ENCODE measurements around the gene SPTBN5. TPM values are rescaled to one million over a fixed set of nuclear protein-coding genes. Genes with fewer than 3 reads are reported as not detected.

Gene SPTBN5
- total RNA-seq, 4 donors from 2014 or later = 0.27 to 4.1 (median 1.8) TPM; not detected in 1

DNA sequence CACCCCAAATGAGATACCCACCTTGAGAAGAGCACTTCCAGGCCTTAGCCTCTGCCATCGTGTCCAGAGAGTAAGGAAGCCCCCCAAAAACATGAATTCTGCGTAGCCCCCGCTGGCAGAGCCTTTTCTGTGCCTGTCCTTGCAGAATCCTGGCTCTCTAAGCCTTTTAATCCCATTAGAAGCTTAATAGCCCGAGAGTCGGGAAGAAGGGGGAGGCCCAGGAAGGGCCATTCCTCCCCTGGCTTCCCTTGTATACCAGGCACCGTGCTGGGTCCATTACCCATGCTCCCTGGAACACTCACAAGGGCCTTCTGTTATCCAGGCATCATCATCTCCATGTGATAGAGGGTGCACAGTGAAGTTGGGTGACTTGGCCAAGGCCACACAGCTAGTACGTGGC is 7.1 kb downstream of the SPTBN5 start:
- DNase-seq = no peak
- Histone ChIP-seq H3K9me3 (no peaks in the 10 kb centered on the region), H3K27ac (no peak overlapping the region), H3K4me1 (peaks cover 0 to 8% (median 7%) of the 10 kb centered on the region in 4 donors), H3K36me3 (no peaks in the 10 kb centered on the region), H3K4me3 (no peak overlapping the region), H3K27me3 (no peaks in the 10 kb centered on the region)
- TF ChIP-seq POLR2A (IDR thresholded peaks at IDR 0.05) = no peak
- no peak for TF ChIP-seq CTCF (IDR thresholded peaks at IDR 0.05)

DNA sequence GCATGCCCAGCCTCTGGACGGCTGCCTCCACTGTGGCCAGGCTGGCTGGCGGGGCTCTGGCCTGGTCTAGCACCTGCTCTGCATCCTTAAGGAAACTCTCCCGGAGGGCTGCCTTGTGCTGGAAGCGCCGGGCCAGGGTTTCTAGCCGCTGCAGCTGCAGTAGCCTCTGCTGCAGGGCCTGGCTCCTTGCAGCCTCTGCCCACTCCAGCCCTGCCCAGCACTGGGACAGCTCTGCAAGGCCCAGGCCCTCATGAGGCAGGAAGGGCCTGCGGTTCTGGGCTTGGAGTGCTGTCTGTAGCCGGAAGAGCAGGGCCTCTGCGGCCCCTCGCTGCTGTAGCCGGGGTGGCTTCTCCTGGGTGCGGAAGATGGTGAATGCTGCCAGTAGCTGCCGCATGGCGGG is 8.0 kb downstream of the SPTBN5 start:
- Histone ChIP-seq H3K4me1 (peaks cover 0 to 13% (median 7%) of the 10 kb centered on the region in 4 donors), H3K27me3 (peaks cover 0 to 5% of the 10 kb centered on the region in 2 donors), H3K9me3 (no peaks in the 10 kb centered on the region), H3K36me3 (no peaks in the 10 kb centered on the region), H3K27ac (no peak overlapping the region), H3K4me3 (no peak overlapping the region)
- no peak for DNase-seq
- no peak for TF ChIP-seq POLR2A (IDR thresholded peaks at IDR 0.05)
- no peak for TF ChIP-seq CTCF (IDR thresholded peaks at IDR 0.05)

DNA sequence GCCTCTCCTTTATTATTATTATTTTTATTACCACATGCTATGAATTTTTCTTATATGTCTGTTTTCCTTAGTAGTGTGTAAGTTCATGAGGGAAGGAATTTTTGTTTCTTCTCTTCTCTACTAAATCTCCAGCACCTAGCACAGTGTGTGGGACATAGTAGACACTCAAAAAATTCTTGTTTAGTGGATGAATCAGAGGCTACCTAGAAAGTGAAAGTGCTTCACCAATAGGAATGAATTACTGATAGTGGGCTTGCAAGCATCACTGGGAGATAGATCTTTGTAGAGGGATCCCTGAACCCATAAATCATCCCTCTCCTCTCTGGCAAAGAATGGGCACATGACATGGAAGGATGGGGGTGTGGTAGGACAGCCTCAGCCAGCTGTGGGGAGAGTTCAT is 8.5 kb downstream of the SPTBN5 start:
- H3K36me3 ChIP-seq = no peaks in the 10 kb centered on the region
- TF ChIP-seq CTCF (IDR thresholded peaks at IDR 0.05) = no peak
- TF ChIP-seq POLR2A (IDR thresholded peaks at IDR 0.05) = no peak
- H3K27me3 ChIP-seq = peaks cover 0 to 5% of the 10 kb centered on the region in 2 donors
- no peak overlapping the region for H3K27ac ChIP-seq
- H3K4me1 ChIP-seq = peaks cover 0 to 13% (median 7%) of the 10 kb centered on the region in 4 donors
- no peak for DNase-seq
- H3K9me3 ChIP-seq = no peaks in the 10 kb centered on the region
- H3K4me3 ChIP-seq = no peak overlapping the region

- Histone ChIP-seq H3K36me3 (no peaks in the 10 kb centered on the region), H3K27me3 (peaks cover 0 to 5% of the 10 kb centered on the region in 2 donors), H3K27ac (no peak overlapping the region), H3K9me3 (no peaks in the 10 kb centered on the region), H3K4me1 (peaks cover 0 to 13% (median 7%) of the 10 kb centered on the region in 4 donors), H3K4me3 (no peak overlapping the region)
- TF ChIP-seq POLR2A (IDR thresholded peaks at IDR 0.05) (no peak), CTCF (IDR thresholded peaks at IDR 0.05) (no peak)
- no peak for DNase-seq
Measured at GRCh38 chr15:41884458-41884857, 9.4 kb downstream of the SPTBN5 start.

DNA sequence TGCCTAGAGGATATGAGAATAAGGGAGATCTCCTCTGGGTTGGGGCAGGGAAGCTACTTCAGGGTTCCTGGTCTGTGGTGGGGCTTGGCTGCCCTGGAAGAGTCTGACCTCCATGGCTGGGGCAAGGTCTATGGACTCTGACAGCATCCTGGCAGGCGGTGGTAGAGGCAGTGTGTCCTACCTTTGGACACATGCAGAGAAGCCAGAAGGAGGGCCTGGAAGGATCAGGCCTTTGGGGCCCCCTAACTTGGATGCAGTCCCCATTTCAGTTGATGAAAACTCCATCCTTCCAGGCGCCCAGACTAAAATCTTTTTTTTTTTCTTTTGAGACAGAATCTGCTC is 10.4 kb downstream of the SPTBN5 start:
- H3K36me3 ChIP-seq = no peaks in the 10 kb centered on the region
- H3K9me3 ChIP-seq = no peaks in the 10 kb centered on the region
- peaks cover 0 to 13% (median 3%) of the 10 kb centered on the region in 4 donors for H3K4me1 ChIP-seq
- H3K27ac ChIP-seq = no peak overlapping the region
- no peak for DNase-seq
- H3K4me3 ChIP-seq = no peak overlapping the region
- TF ChIP-seq POLR2A (IDR thresholded peaks at IDR 0.05) (no peak), CTCF (IDR thresholded peaks at IDR 0.05) (no peak)
- peaks cover 0 to 5% of the 10 kb centered on the region in 2 donors for H3K27me3 ChIP-seq

All from Peyer's patch (tissue), 4 donors.